Measurements from ENCODE around the gene EI24. TPM values are rescaled to one million over a fixed set of nuclear protein-coding genes. Genes with fewer than 3 reads are reported as not detected.
A peak's percentile ranks its signal among the peaks of the same experiment; 100 is the strongest.

Gene EI24
- polyA plus RNA-seq, 1 donor: 90.3 TPM

GRCh38 chr11:125592305-125593113, 23.2 kb downstream of the EI24 start, which contains the start of gene STT3A:
STT3A (plus strand) TSS chr11:125592852; CDS start chr11:125595916, 3,064 bp downstream.
- Histone ChIP-seq H3K9me3 (ENCODE audit: control insufficient read depth, low read depth, low read length) (no peaks in the 10 kb centered on the region), H3K27ac (ENCODE audit: low read length) (peak within 1 kb of the TSS; percentile 98), H3K36me3 (ENCODE audit: control insufficient read depth, insufficient read depth, low read length) (peaks cover 6% of the 10 kb centered on the region), H3K4me1 (ENCODE audit: control insufficient read depth, insufficient read depth, low read length) (no peaks in the 10 kb centered on the region), H3K4me3 (ENCODE audit: low read length) (peak within 1 kb of the TSS; percentile 87), H3K27me3 (ENCODE audit: control insufficient read depth, insufficient read depth, low read length) (no peaks in the 10 kb centered on the region)
- DNase-seq: peak; percentile 100
- WGBS (ENCODE audit: insufficient coverage, low lambda C conversion rate): no CpG with 5 or more reads among the region's 55 CpGs

DNA sequence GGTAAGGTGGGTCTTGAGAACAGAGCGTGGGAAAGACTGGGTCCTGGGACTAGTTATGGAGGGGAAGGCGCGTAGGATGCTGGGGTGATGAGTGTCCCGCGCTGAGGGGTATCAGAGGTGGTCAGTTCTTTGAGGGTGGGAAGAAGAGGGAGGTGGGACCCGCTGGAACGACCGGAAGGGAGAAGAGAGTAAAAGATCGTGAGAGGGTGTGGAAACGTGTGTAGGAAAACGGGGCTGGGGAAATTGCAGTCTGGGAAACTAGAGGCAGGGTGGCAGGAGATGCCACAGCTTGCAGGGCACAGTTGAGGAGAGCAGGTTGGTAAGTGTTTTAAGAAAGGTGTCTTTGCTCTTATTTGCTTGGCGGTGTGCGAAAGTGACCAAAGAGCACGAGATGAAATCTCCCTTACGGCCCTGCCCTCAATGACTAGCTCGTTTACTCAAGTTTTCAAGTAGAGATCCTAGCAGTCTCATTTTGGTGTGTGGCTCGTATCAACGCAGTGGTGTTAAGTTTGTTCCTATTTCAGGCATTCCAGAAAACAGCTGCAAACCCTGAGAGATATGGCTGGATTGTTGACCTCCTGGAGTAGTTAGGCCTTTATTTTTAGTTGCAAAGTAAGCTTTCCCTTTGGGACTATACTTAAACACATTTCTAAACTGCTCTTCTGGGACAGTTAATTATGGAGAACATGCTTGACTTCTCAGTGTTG, 24.0 kb downstream of the EI24 start:
- WGBS (ENCODE audit: insufficient coverage, low lambda C conversion rate): 0% methylated on average over 6 of the region's 18 CpGs
- no peak for DNase-seq
- Histone ChIP-seq H3K4me3 (ENCODE audit: low read length) (peak overlapping the region; percentile 87), H3K27ac (ENCODE audit: low read length) (peak overlapping the region; percentile 86), H3K9me3 (ENCODE audit: control insufficient read depth, low read depth, low read length) (no peaks in the 10 kb centered on the region), H3K4me1 (ENCODE audit: control insufficient read depth, insufficient read depth, low read length) (no peaks in the 10 kb centered on the region), H3K36me3 (ENCODE audit: control insufficient read depth, insufficient read depth, low read length) (peaks cover 12% of the 10 kb centered on the region), H3K27me3 (ENCODE audit: control insufficient read depth, insufficient read depth, low read length) (no peaks in the 10 kb centered on the region)

DNA sequence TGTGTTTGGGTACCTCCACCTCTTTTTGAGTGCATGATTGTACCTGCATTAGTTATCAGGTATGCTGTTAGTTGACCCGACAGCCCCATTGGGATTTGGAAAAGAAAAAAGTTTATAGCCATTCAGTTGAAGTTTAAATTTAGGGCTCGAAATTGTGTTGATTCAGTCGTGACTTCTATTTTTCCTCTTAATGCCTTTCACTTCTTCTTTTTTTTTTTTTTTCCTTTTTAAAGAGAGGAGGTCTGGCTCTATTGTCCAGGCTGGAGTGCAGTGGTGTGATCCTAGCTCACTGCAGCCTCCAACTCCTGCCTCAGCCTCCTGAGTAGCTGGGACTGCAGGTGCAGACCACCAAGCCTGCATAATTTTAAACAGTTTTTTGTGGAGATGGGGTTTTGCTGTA, 25.7 kb downstream of the EI24 start:
- DNase-seq: no peak
- 50% methylated on average over 2 of the region's 3 CpGs for WGBS (ENCODE audit: insufficient coverage, low lambda C conversion rate)
- Histone ChIP-seq H3K9me3 (ENCODE audit: control insufficient read depth, low read depth, low read length) (no peaks in the 10 kb centered on the region), H3K4me1 (ENCODE audit: control insufficient read depth, insufficient read depth, low read length) (no peaks in the 10 kb centered on the region), H3K36me3 (ENCODE audit: control insufficient read depth, insufficient read depth, low read length) (peaks cover 22% of the 10 kb centered on the region), H3K27me3 (ENCODE audit: control insufficient read depth, insufficient read depth, low read length) (no peaks in the 10 kb centered on the region), H3K27ac (ENCODE audit: low read length) (no peak overlapping the region), H3K4me3 (ENCODE audit: low read length) (no peak overlapping the region)

DNA sequence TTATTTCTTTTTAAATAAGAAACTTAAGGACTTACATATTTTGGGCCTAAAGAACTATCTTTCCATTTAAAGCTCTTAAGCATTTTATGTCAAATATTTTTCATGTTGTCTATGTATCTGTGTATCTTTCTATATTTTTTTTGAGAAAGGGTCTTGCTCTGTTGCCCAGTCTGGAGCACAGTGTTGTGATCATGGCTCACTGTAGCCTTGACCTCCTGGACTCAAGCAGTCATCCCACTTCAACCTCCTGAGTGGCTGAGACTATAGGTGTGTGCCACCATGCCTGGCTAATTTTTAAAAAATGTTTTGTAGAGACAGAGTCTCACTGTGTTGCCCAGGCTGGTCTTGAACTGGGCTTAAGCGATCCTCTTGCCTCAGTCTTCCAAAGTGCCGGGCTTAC, 31.4 kb downstream of the EI24 start:
- Histone ChIP-seq H3K27me3 (ENCODE audit: control insufficient read depth, insufficient read depth, low read length) (no peaks in the 10 kb centered on the region), H3K4me3 (ENCODE audit: low read length) (no peak overlapping the region), H3K27ac (ENCODE audit: low read length) (no peak overlapping the region), H3K4me1 (ENCODE audit: control insufficient read depth, insufficient read depth, low read length) (no peaks in the 10 kb centered on the region), H3K9me3 (ENCODE audit: control insufficient read depth, low read depth, low read length) (no peaks in the 10 kb centered on the region), H3K36me3 (ENCODE audit: control insufficient read depth, insufficient read depth, low read length) (peaks cover 71% of the 10 kb centered on the region)
- DNase-seq: no peak
- no CpG with 5 or more reads among the region's 2 CpGs for WGBS (ENCODE audit: insufficient coverage, low lambda C conversion rate)

- Histone ChIP-seq H3K4me3 (ENCODE audit: low read length) (no peak overlapping the region), H3K27me3 (ENCODE audit: control insufficient read depth, insufficient read depth, low read length) (no peaks in the 10 kb centered on the region), H3K36me3 (ENCODE audit: control insufficient read depth, insufficient read depth, low read length) (peaks cover 82% of the 10 kb centered on the region), H3K9me3 (ENCODE audit: control insufficient read depth, low read depth, low read length) (no peaks in the 10 kb centered on the region), H3K4me1 (ENCODE audit: control insufficient read depth, insufficient read depth, low read length) (no peaks in the 10 kb centered on the region), H3K27ac (ENCODE audit: low read length) (no peak overlapping the region)
- WGBS (ENCODE audit: insufficient coverage, low lambda C conversion rate): 90% methylated on average over 2 of the region's 3 CpGs
- no peak for DNase-seq
Measured at GRCh38 chr11:125603207-125603606, 33.9 kb downstream of the EI24 start.

- H3K4me3 ChIP-seq (ENCODE audit: low read length): no peak overlapping the region
- no peak overlapping the region for H3K27ac ChIP-seq (ENCODE audit: low read length)
- DNase-seq: no peak
- no peaks in the 10 kb centered on the region for H3K9me3 ChIP-seq (ENCODE audit: control insufficient read depth, low read depth, low read length)
- H3K4me1 ChIP-seq (ENCODE audit: control insufficient read depth, insufficient read depth, low read length): no peaks in the 10 kb centered on the region
- peaks cover 83% of the 10 kb centered on the region for H3K36me3 ChIP-seq (ENCODE audit: control insufficient read depth, insufficient read depth, low read length)
- no peaks in the 10 kb centered on the region for H3K27me3 ChIP-seq (ENCODE audit: control insufficient read depth, insufficient read depth, low read length)
Measured at GRCh38 chr11:125605417-125605816, 36.1 kb downstream of the EI24 start.

GRCh38 chr11:125609545-125609944, 40.3 kb downstream of the EI24 start:
- 94% methylated on average over 4 of the region's 7 CpGs for WGBS (ENCODE audit: insufficient coverage, low lambda C conversion rate)

GRCh38 chr11:125618383-125618782, 49.1 kb downstream of the EI24 start:
- DNase-seq: no peak
- no peaks in the 10 kb centered on the region for H3K4me1 ChIP-seq (ENCODE audit: control insufficient read depth, insufficient read depth, low read length)
- no peaks in the 10 kb centered on the region for H3K9me3 ChIP-seq (ENCODE audit: control insufficient read depth, low read depth, low read length)
- H3K36me3 ChIP-seq (ENCODE audit: control insufficient read depth, insufficient read depth, low read length): peaks cover 72% of the 10 kb centered on the region
- H3K27me3 ChIP-seq (ENCODE audit: control insufficient read depth, insufficient read depth, low read length): no peaks in the 10 kb centered on the region
- no peak overlapping the region for H3K4me3 ChIP-seq (ENCODE audit: low read length)
- no peak overlapping the region for H3K27ac ChIP-seq (ENCODE audit: low read length)
- WGBS (ENCODE audit: insufficient coverage, low lambda C conversion rate): no CpG with 5 or more reads among the region's 4 CpGs

More at GRCh38 chr11:125609545-125609944, 40.3 kb downstream of the EI24 start:
- Histone ChIP-seq H3K4me3 (ENCODE audit: low read length) (no peak overlapping the region), H3K36me3 (ENCODE audit: control insufficient read depth, insufficient read depth, low read length) (peaks cover 78% of the 10 kb centered on the region), H3K4me1 (ENCODE audit: control insufficient read depth, insufficient read depth, low read length) (no peaks in the 10 kb centered on the region), H3K27me3 (ENCODE audit: control insufficient read depth, insufficient read depth, low read length) (no peaks in the 10 kb centered on the region), H3K9me3 (ENCODE audit: control insufficient read depth, low read depth, low read length) (no peaks in the 10 kb centered on the region), H3K27ac (ENCODE audit: low read length) (no peak overlapping the region)
- DNase-seq: no peak

GRCh38 chr11:125621995-125622394, 52.7 kb downstream of the EI24 start:
- peaks cover 46% of the 10 kb centered on the region for H3K36me3 ChIP-seq (ENCODE audit: control insufficient read depth, insufficient read depth, low read length)
- no peak overlapping the region for H3K4me3 ChIP-seq (ENCODE audit: low read length)
- no peaks in the 10 kb centered on the region for H3K4me1 ChIP-seq (ENCODE audit: control insufficient read depth, insufficient read depth, low read length)
- H3K9me3 ChIP-seq (ENCODE audit: control insufficient read depth, low read depth, low read length): no peaks in the 10 kb centered on the region
- no peaks in the 10 kb centered on the region for H3K27me3 ChIP-seq (ENCODE audit: control insufficient read depth, insufficient read depth, low read length)
- no peak for DNase-seq
- H3K27ac ChIP-seq (ENCODE audit: low read length): no peak overlapping the region
- WGBS (ENCODE audit: insufficient coverage, low lambda C conversion rate): 80% methylated on average over 1 of the region's 2 CpGs

- Histone ChIP-seq H3K36me3 (ENCODE audit: control insufficient read depth, insufficient read depth, low read length) (peaks cover 37% of the 10 kb centered on the region), H3K27me3 (ENCODE audit: control insufficient read depth, insufficient read depth, low read length) (no peaks in the 10 kb centered on the region), H3K9me3 (ENCODE audit: control insufficient read depth, low read depth, low read length) (no peaks in the 10 kb centered on the region), H3K4me1 (ENCODE audit: control insufficient read depth, insufficient read depth, low read length) (no peaks in the 10 kb centered on the region), H3K27ac (ENCODE audit: low read length) (no peak overlapping the region), H3K4me3 (ENCODE audit: low read length) (no peak overlapping the region)
- DNase-seq: no peak
- WGBS (ENCODE audit: insufficient coverage, low lambda C conversion rate): 80% methylated on average over 1 of the region's 1 CpG
Measured at GRCh38 chr11:125623064-125623463, 53.8 kb downstream of the EI24 start.

Measured in large intestine (tissue), 3 donors.